Vagina (tissue), 2 donors: ENCODE results near the gene STX16. TPM values are rescaled to one million over a fixed set of nuclear protein-coding genes. Genes with fewer than 3 reads are reported as not detected.
"Not testable (repeated sequence)": the region's sequence is repeated elsewhere in the genome, so short reads cannot be mapped to it uniquely, and the experiment has no call there.

ENCODE experiments used
- DNase-seq, 2 donors: peaks; one replicate each; pipeline ENCODE4 v3.0.0-alpha.2; 2017; ENCODE audit errors: extremely low spot score in 2 of 2
- H3K27ac ChIP-seq: fragments of 200-600 bp; sonication (generic); one replicate; pipeline ENCODE4 v1.5.1; 2019
- H3K27me3 ChIP-seq: fragments of 200-600 bp; sonication (generic); one replicate; pipeline ENCODE4 v1.5.1; 2019
- H3K36me3 ChIP-seq, 2 donors: fragments of 200-600 bp; sonication (generic); one replicate each; pipeline ENCODE4 v1.5.1; 2017 to 2019
- H3K4me1 ChIP-seq: fragments of 200-600 bp; sonication (generic); one replicate; pipeline ENCODE4 v1.5.1; 2019
- H3K4me3 ChIP-seq, 2 donors: fragments of 200-600 bp; sonication (generic); 1 replicate in 1 of 2; 2 replicates in 1 of 2; pipeline ENCODE4 v1.5.1; 2016 to 2019
- H3K9me3 ChIP-seq: fragments of 200-600 bp; sonication (generic); one replicate; pipeline ENCODE4 v1.5.1; 2019
- CTCF ChIP-seq, 3 experiments: fragments of 450-650 bp in 2 of 3; fragments of 200-600 bp in 1 of 3; sonication (generic) in 1 of 3; IDR thresholded peaks; one replicate each; pipeline ENCODE4 v1.5.1; 2017 to 2019; ENCODE audit warnings: antibody characterized with exemption in 3 of 3, mild to moderate bottlenecking in 2 of 3, moderate library complexity in 2 of 3
- POLR2A ChIP-seq, 2 donors: fragments of 450-650 bp; IDR thresholded peaks; one replicate each; pipeline ENCODE4 v1.6.1; 2017; ENCODE audit warnings: antibody characterized with exemption in 2 of 2, mild to moderate bottlenecking in 2 of 2, moderate library complexity in 2 of 2
- POLR2AphosphoS5 ChIP-seq, 2 donors: sonication (generic); formaldehyde crosslinking; IDR thresholded peaks; one replicate each; pipeline ENCODE4 v1.9.0; 2017; ENCODE audit warnings: antibody characterized with exemption in 2 of 2, mild to moderate bottlenecking in 2 of 2, low read depth in 1 of 2; ENCODE audit not compliant: insufficient read depth in 1 of 2
- intact Hi-C: fragments of 100-400 bp; cut with DNase I; formaldehyde crosslinking; loops from one replicate; pipeline ENCODE4 v1.15.1; 2023
- total RNA-seq: library from RNA; depleted of rRNA; stranded (reverse); fragments of >200 nt; gene quantifications from one replicate; pipeline ENCODE4 v1.2.3, GENCODE V29; 2016

STX16 gene
- total RNA-seq, 1 donor from 2014 or later = 49.4 TPM

GRCh38 chr20:58646257-58646656 is 4.8 kb upstream of the STX16 start:
- Histone ChIP-seq H3K4me1 (peaks cover 46% of the 10 kb centered on the region), H3K27me3 (no peaks in the 10 kb centered on the region), H3K27ac (peak overlapping the region; percentile 10), H3K9me3 (no peaks in the 10 kb centered on the region), H3K4me3 (no peak overlapping the region), H3K36me3 (no peaks in the 10 kb centered on the region)
- intact Hi-C loops = loop anchor here (5.0 kb wide), 1 partner anchor 174 kb away; no protein-coding TSS in a partner anchor
- TF ChIP-seq POLR2A (IDR thresholded peaks at IDR 0.05) (no peak), CTCF (IDR thresholded peaks at IDR 0.05) (no peak), POLR2AphosphoS5 (IDR thresholded peaks at IDR 0.05; ENCODE audit: insufficient read depth in 1 of 2, low read depth in 1 of 2) (no peak)
- DNase-seq = peak in 1 of 2 donors; percentile 70

GRCh38 chr20:58646703-58647102 is 4.4 kb upstream of the STX16 start:
- Histone ChIP-seq H3K4me3 (no peak overlapping the region), H3K4me1 (peaks cover 46% of the 10 kb centered on the region), H3K9me3 (no peaks in the 10 kb centered on the region), H3K27me3 (no peaks in the 10 kb centered on the region), H3K36me3 (no peaks in the 10 kb centered on the region), H3K27ac (no peak overlapping the region)
- intact Hi-C loops = loop anchor here (5.0 kb wide), 1 partner anchor 174 kb away; no protein-coding TSS in a partner anchor
- DNase-seq = peak; percentile 4 to 72
- TF ChIP-seq CTCF (IDR thresholded peaks at IDR 0.05) (no peak), POLR2A (IDR thresholded peaks at IDR 0.05) (no peak), POLR2AphosphoS5 (IDR thresholded peaks at IDR 0.05; ENCODE audit: insufficient read depth in 1 of 2, low read depth in 1 of 2) (no peak)

GRCh38 chr20:58647162-58647795 is 3.8 kb upstream of the STX16 start:
- DNase-seq = peak in 1 of 2 donors; percentile 28
- intact Hi-C loops = loop anchor here (5.0 kb wide), 1 partner anchor 175 kb away; no protein-coding TSS in a partner anchor
- H3K4me1 ChIP-seq = peaks cover 46% of the 10 kb centered on the region

GRCh38 chr20:58647796-58648501 is 3.1 kb upstream of the STX16 start:
- peak; percentile 22 to 83 for DNase-seq
- Histone ChIP-seq H3K27me3 (no peaks in the 10 kb centered on the region), H3K36me3 (no peaks in the 10 kb centered on the region), H3K27ac (peak overlapping the region; percentile 91), H3K4me1 (peaks cover 52% of the 10 kb centered on the region), H3K9me3 (no peaks in the 10 kb centered on the region), H3K4me3 (no peak overlapping the region)
- TF ChIP-seq POLR2A (IDR thresholded peaks at IDR 0.05) (no peak), POLR2AphosphoS5 (IDR thresholded peaks at IDR 0.05; ENCODE audit: insufficient read depth in 1 of 2, low read depth in 1 of 2) (peak in 1 of 2 donors; percentile 83), CTCF (IDR thresholded peaks at IDR 0.05) (no peak)
- intact Hi-C loops = loop anchor here (5.0 kb wide), 1 partner anchor 176 kb away; no protein-coding TSS in a partner anchor

More at GRCh38 chr20:58647162-58647795, 3.8 kb upstream of the STX16 start:
- no peaks in the 10 kb centered on the region for H3K9me3 ChIP-seq
- no peak overlapping the region for H3K4me3 ChIP-seq
- H3K36me3 ChIP-seq = no peaks in the 10 kb centered on the region
- no peak for TF ChIP-seq POLR2AphosphoS5 (IDR thresholded peaks at IDR 0.05; ENCODE audit: insufficient read depth in 1 of 2, low read depth in 1 of 2)
- TF ChIP-seq CTCF (IDR thresholded peaks at IDR 0.05) = no peak
- no peak for TF ChIP-seq POLR2A (IDR thresholded peaks at IDR 0.05)
- H3K27me3 ChIP-seq = no peaks in the 10 kb centered on the region
- H3K27ac ChIP-seq = peak overlapping the region; percentile 91

- H3K9me3 ChIP-seq, H3K27me3 ChIP-seq, H3K36me3 ChIP-seq, H3K4me3 ChIP-seq: not testable (repeated sequence)
- peak overlapping the region; percentile 91 for H3K27ac ChIP-seq
- intact Hi-C loops = loop anchor here (5.0 kb wide), 1 partner anchor 176 kb away; no protein-coding TSS in a partner anchor
- peak in 1 of 2 donors; percentile 3 for DNase-seq
- peaks cover 57% of the 10 kb centered on the region for H3K4me1 ChIP-seq
Measured at GRCh38 chr20:58648502-58648825, 2.6 kb upstream of the STX16 start.
